ENCODE data around the gene SSR4.
"Not testable (repeated sequence)": the region's sequence is repeated elsewhere in the genome, so short reads cannot be mapped to it uniquely, and the experiment has no call there.

GRCh38 chrX:153749017-153749416 is 45.5 kb upstream of the SSR4 start:
- not testable (repeated sequence) for TF ChIP-seq CTCF (IDR thresholded peaks at IDR 0.05 in 2 of 3, conservative IDR thresholded peaks at IDR 0.05 in 1 of 3; ENCODE audit: control insufficient read depth in 2 of 3, extremely low read depth in 1 of 3, insufficient read depth in 1 of 3, low read depth in 3 of 3, low read length in 3 of 3); FOXK2 (IDR thresholded peaks at IDR 0.05); KDM1A (IDR thresholded peaks at IDR 0.05; ENCODE audit: borderline replicate concordance); MEF2A (IDR thresholded peaks at IDR 0.05; ENCODE audit: insufficient read depth, low read depth, low read length); HDGF (IDR thresholded peaks at IDR 0.05); SIX5 (IDR thresholded peaks at IDR 0.05; ENCODE audit: low read depth, low read length, severe bottlenecking); SP1 (IDR thresholded peaks at IDR 0.05; ENCODE audit: low read depth, low read length); ESRRA (IDR thresholded peaks at IDR 0.05; ENCODE audit: low read length); POLR2AphosphoS5 (IDR thresholded peaks at IDR 0.05; ENCODE audit: low read length); REST (IDR thresholded peaks at IDR 0.05; ENCODE audit: low read depth, low read length); EP300 (IDR thresholded peaks at IDR 0.05; ENCODE audit: borderline replicate concordance in 1 of 2, control insufficient read depth in 1 of 2, low read depth in 2 of 2, low read length in 2 of 2); WRNIP1 (IDR thresholded peaks at IDR 0.05; ENCODE audit: borderline replicate concordance, low read depth, low read length); NR2F1 (conservative IDR thresholded peaks at IDR 0.05)

All from GM12878 (cell line).